MG63 (cell line): Measurements from ENCODE around the gene BZW1. TPM values are rescaled to one million over a fixed set of nuclear protein-coding genes. Genes with fewer than 3 reads are reported as not detected.
A peak's percentile ranks its signal among the peaks of the same experiment; 100 is the strongest.

Experiments
- DNase-seq: peaks from one replicate; pipeline ENCODE4 v3.0.0-alpha.2; 2020
- H3K27me3 ChIP-seq: fragments of 250-450 bp; sonication (Bioruptor Pico); 2 replicates; pipeline ENCODE4 v1.5.1; 2020; ENCODE audit warnings: mild to moderate bottlenecking, moderate library complexity
- H3K36me3 ChIP-seq: fragments of 250-450 bp; sonication (Bioruptor Pico); 2 replicates; pipeline ENCODE4 v1.5.1; 2020; ENCODE audit warnings: mild to moderate bottlenecking, moderate library complexity
- H3K4me3 ChIP-seq: fragments of 250-450 bp; sonication (Bioruptor Pico); 2 replicates; pipeline ENCODE4 v1.5.1; 2020; ENCODE audit warnings: mild to moderate bottlenecking, moderate library complexity
- H3K9me3 ChIP-seq: fragments of 250-450 bp; sonication (Bioruptor Pico); 2 replicates; pipeline ENCODE4 v1.5.1; 2020; ENCODE audit warnings: mild to moderate bottlenecking, moderate library complexity
- total RNA-seq: library from RNA; depleted of rRNA; stranded (reverse); fragments of >200 nt; shearing (Covaris generic); gene quantifications from 2 replicates; pipeline ENCODE4 v1.2.3, GENCODE V29; 2014; ENCODE audit warnings: low replicate concordance; rRNA removed

The BZW1 gene
- total RNA-seq, result 281 and 464 TPM in 2 replicates

GRCh38 chr2:200811333-200812121, at the start of gene BZW1:
Gene BZW1, plus strand, starts transcription at chr2:200811910. Its CDS starts 1,308 bp downstream, at chr2:200813218.
- Histone ChIP-seq H3K27me3 (no peaks in the 10 kb centered on the region), H3K4me3 (peak within 1 kb of the TSS; percentile 89), H3K9me3 (no peaks in the 10 kb centered on the region), H3K36me3 (peaks cover 42% of the 10 kb centered on the region)
- peak; percentile 94 for DNase-seq

DNA sequence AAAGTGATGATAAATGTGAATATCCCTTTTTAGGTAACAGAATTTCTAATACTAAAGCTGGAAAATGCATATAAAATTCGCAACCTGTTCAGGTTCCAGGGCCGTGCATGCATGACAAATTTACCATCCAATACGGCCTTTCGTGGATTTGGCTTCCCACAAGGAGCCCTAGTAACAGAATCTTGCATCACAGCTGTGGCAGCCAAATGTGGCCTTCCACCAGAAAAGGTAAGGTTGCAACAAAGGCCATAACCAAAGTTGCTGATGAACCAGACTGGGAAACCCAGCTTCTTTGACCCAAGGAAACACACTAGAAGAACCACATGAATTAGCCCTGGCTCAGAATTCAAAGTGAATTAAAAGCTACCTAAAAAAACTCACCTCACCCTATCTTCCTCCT, 49.6 kb upstream of the BZW1 start:
- H3K9me3 ChIP-seq, result no peaks in the 10 kb centered on the region
- H3K36me3 ChIP-seq, result no peaks in the 10 kb centered on the region
- DNase-seq, result no peak
- no peak overlapping the region for H3K4me3 ChIP-seq
- no peaks in the 10 kb centered on the region for H3K27me3 ChIP-seq

- DNase-seq, result no peak
- no peaks in the 10 kb centered on the region for H3K36me3 ChIP-seq
- no peak overlapping the region for H3K4me3 ChIP-seq
- H3K9me3 ChIP-seq, result no peaks in the 10 kb centered on the region
- H3K27me3 ChIP-seq, result no peaks in the 10 kb centered on the region
These were observed 48.3 kb upstream of the BZW1 start for GRCh38 chr2:200763422-200763821.

DNA sequence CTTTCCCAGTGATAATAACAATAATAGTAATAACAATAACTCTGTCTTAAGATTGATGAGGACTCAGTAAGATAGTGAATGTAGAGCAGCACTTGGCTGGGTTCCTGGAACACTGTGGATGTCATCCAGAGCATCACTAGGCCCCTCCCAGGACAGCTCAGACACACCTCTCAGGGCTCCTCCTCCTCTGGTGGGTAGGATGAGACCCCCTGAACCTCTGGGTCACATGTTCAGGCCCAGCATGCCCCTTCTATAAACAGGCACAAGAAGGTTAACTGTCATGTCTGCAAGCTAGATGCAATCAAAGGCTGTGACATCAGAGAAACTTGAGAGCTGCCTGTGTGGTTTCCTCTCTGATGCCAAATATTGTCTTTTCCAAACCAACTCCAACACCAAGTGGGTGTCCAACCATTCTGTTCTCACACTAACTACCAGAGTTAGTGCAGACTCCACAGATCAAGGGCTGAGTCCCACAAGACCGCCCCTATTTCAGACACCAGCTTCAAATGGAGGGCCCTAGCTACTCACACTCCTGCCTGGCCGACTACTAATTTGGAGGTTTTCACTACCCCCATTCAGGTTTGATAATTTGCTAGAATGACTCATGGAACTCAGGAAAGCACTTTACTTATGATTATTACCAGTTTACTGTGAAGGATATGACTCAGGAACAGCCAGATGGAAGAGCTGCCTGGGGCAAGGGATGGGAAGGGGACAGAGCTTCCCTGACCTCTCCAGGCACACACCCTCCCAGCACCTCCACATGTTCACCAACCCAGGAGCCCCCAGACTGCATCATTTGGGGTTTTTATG, 46.4 kb upstream of the BZW1 start:
- H3K9me3 ChIP-seq, result no peaks in the 10 kb centered on the region
- H3K36me3 ChIP-seq, result no peaks in the 10 kb centered on the region
- no peak overlapping the region for H3K4me3 ChIP-seq
- peak; percentile 82 for DNase-seq
- H3K27me3 ChIP-seq, result no peaks in the 10 kb centered on the region

DNA sequence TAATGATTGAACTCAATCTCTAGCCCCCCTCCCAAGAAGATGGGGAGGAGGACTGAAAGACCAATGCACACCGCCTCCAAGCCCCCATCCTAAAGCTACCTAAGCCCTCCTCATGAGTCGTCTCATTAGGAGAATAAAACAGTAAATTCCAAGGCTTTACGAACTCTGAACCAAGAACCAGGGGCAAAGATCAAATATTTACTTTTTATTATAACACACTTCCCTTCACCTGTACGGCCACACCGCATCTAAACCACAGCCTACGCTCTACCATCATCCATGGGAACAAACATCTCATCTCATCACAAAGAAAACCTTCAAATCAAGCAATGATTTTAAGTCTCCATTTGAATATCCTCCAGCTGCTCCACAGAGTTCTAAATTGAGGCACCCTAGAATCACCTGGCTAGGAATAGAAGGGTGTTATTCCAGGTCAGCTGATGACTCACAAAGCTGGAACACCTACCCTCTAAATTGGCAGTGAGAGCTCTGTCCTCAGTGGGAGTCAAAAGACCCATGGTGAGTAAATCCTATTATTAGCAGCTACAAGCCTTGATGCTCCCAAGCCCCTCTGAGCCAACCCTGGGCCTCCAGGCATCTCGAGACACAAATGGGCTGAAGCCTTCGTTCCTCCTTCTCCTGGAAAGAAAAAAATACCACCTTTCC, 45.6 kb upstream of the BZW1 start:
- Histone ChIP-seq H3K36me3 (no peaks in the 10 kb centered on the region), H3K27me3 (no peaks in the 10 kb centered on the region), H3K4me3 (no peak overlapping the region), H3K9me3 (no peaks in the 10 kb centered on the region)
- peak; percentile 55 for DNase-seq

- H3K4me3 ChIP-seq, result no peak overlapping the region
- no peaks in the 10 kb centered on the region for H3K9me3 ChIP-seq
- DNase-seq, result no peak
- no peaks in the 10 kb centered on the region for H3K27me3 ChIP-seq
- no peaks in the 10 kb centered on the region for H3K36me3 ChIP-seq
These were observed 44.4 kb upstream of the BZW1 start for GRCh38 chr2:200767111-200767885.

DNA sequence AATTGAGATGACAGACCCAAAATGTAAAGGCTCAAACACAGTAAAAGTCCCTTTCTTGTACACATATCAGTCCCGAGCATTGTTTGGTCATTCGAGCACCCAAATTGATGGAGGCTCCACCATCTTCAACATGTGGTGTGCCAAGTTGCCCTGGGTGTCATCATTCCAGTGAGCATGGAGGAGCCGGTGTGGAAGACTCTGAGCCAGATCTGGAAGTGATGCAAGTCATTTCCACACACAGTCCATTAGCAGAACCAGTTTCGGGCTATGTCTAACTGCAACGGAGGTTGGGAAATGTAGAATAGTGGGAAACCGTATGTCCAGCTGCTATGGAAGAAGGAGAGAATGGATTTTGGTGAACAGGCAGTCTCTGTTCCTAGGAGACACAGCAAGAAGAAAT, 40.9 kb upstream of the BZW1 start:
- no peaks in the 10 kb centered on the region for H3K36me3 ChIP-seq
- H3K9me3 ChIP-seq, result no peaks in the 10 kb centered on the region
- H3K4me3 ChIP-seq, result no peak overlapping the region
- no peak for DNase-seq
- no peaks in the 10 kb centered on the region for H3K27me3 ChIP-seq

DNA sequence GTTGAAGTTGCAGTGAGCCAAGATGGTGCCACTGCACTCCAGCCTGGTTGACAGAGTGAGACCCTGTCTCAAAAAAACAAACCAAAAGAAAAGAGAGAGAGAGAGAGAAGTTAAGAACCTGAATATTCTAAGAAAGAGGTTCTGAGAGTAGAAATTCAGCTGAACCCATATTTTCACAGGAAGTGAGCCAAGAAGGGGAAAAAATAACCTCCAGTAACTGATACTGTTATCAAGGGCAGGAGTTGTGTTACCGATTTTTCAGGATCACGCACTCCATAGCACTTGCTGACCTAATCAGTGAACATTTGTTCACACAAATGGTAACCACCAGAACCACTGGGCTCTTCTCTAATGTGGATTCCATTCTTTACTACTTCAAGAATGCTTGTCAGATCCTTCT, 39.1 kb upstream of the BZW1 start:
- no peaks in the 10 kb centered on the region for H3K36me3 ChIP-seq
- DNase-seq, result no peak
- no peaks in the 10 kb centered on the region for H3K27me3 ChIP-seq
- no peak overlapping the region for H3K4me3 ChIP-seq
- H3K9me3 ChIP-seq, result no peaks in the 10 kb centered on the region

DNA sequence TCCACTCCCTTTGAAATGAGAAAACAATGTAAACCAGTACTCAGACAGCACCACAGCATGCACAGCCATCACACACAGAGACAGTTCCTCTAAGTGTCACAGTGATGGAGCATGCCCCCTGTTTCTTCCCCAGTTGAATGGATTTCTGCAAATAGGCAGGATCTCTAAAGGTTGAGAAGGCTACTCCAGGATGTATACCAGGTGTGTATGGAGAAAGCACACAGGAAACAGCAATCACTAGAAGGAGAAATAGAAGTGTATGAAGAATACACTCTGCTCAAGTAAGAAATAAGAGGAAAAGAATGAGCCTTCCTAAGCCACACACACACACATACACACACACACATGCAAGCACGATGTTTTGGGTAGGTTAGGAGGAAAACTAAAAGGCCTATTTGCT, 38.6 kb upstream of the BZW1 start:
- no peak for DNase-seq
- no peaks in the 10 kb centered on the region for H3K9me3 ChIP-seq
- H3K27me3 ChIP-seq, result no peaks in the 10 kb centered on the region
- H3K36me3 ChIP-seq, result no peaks in the 10 kb centered on the region
- H3K4me3 ChIP-seq, result no peak overlapping the region

DNA sequence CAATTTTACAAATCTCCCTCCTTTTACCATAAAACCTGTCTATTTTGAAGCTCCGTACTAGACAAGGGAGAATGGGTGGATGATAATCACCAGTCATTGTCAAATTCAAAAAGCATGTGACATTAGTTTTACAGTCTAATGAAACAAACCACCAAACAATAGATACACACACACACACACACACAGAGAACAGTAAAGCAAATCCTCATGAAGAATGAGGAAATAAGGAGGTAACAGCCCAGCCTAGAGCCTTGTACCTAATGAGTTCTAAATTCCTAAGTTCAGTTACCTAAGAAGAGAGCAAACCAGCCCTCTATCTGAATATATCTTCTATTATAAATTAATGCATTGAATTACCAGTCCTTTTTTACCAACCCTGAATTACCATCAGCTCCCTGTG, 36.8 kb upstream of the BZW1 start:
- DNase-seq, result no peak
- H3K4me3 ChIP-seq, result no peak overlapping the region
- no peaks in the 10 kb centered on the region for H3K36me3 ChIP-seq

DNA sequence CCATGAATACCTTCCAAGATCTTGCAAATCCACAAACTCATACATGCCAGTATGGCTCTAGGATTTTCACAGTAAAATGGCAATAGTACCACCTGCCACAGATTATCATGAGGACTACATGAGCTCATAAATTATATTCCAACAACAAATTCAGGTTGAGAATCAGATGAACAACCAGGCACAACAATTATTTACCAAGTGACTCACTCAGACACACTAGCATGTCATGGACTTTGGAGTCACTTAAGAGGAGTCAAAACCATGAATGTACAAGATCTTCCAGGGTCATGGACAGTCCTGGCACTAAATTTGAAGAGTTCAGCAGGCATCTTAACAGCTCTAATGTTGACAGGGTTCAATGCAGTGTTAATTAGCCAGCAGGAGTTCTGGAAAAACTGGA, 34.4 kb upstream of the BZW1 start:
- H3K36me3 ChIP-seq, result no peaks in the 10 kb centered on the region
- no peak overlapping the region for H3K4me3 ChIP-seq
- H3K9me3 ChIP-seq, result no peaks in the 10 kb centered on the region
- DNase-seq, result no peak
- H3K27me3 ChIP-seq, result no peaks in the 10 kb centered on the region

More for the DNA sequence above, 36.8 kb upstream of the BZW1 start:
- Histone ChIP-seq H3K27me3 (no peaks in the 10 kb centered on the region), H3K9me3 (no peaks in the 10 kb centered on the region)

- H3K36me3 ChIP-seq, result no peaks in the 10 kb centered on the region
- DNase-seq, result no peak
- no peak overlapping the region for H3K4me3 ChIP-seq
- H3K9me3 ChIP-seq, result no peaks in the 10 kb centered on the region
- H3K27me3 ChIP-seq, result no peaks in the 10 kb centered on the region
These were observed 33.7 kb upstream of the BZW1 start for GRCh38 chr2:200778038-200778437.

DNA sequence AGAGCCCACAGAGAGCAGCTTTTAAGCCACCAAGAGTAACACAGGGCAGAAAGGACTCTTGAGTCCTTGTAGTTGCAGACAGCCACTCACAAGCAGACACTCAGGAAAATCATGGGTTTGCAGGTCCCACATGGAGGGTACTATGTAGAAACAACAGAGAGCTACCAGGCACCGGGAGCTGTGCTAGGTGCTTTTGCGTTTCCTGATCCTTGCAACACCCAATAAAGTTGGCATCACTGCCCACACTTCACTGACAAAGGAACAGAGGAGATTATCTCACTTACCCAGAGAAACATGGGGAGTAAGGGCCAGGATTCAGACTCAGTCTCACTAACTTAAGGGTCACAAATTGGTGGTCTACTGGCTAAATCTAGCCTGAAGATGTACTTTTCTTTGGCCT, 32.5 kb upstream of the BZW1 start:
- H3K36me3 ChIP-seq, result no peaks in the 10 kb centered on the region
- H3K4me3 ChIP-seq, result no peak overlapping the region
- H3K9me3 ChIP-seq, result no peaks in the 10 kb centered on the region
- no peak for DNase-seq
- no peaks in the 10 kb centered on the region for H3K27me3 ChIP-seq

GRCh38 chr2:200781616-200782015, 30.1 kb upstream of the BZW1 start:
- Histone ChIP-seq H3K36me3 (no peaks in the 10 kb centered on the region), H3K27me3 (no peaks in the 10 kb centered on the region), H3K4me3 (no peak overlapping the region), H3K9me3 (no peaks in the 10 kb centered on the region)
- DNase-seq, result no peak

DNA sequence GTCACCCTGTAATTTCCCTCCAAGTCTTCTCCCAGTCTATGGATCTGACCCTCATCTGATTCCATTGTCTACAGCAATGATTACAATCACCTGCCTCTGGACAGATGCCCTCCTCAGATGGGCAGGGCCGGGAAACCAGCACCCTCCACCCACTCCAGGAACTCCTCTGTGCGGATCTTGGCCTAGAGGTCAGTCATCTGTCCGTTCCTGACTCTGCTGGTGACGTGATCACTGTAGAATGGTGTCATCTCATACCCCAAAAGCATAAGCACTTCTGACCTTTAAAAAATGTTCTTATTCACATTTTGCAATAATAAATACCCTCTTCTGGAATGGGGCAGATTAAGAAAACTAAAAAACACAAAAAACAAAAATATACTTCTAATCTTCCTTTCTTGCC, 29.5 kb upstream of the BZW1 start:
- no peaks in the 10 kb centered on the region for H3K36me3 ChIP-seq
- no peaks in the 10 kb centered on the region for H3K27me3 ChIP-seq
- no peak overlapping the region for H3K4me3 ChIP-seq
- no peak for DNase-seq
- no peaks in the 10 kb centered on the region for H3K9me3 ChIP-seq

GRCh38 chr2:200784215-200784614, 27.5 kb upstream of the BZW1 start:
- no peak for DNase-seq
- Histone ChIP-seq H3K36me3 (no peaks in the 10 kb centered on the region), H3K4me3 (no peak overlapping the region), H3K27me3 (no peaks in the 10 kb centered on the region), H3K9me3 (no peaks in the 10 kb centered on the region)

DNA sequence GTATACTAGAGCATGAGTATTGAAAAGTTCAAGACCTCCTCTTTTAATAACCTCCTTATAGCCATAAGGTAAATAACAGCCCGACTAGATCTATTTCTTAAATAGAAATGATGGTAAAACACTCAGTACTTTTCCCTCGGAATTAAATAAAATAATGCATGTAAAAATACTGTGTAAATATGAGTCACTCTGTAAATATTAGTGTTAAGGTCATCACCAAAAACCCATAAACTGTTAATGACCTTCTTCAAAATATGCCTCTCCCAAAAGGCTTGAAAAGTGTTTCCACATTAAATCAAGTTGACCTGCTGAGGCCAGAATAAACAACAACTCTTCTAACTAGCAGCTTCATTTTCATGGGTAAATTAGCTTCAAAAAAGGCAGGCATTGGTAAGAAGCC, 25.3 kb upstream of the BZW1 start:
- no peaks in the 10 kb centered on the region for H3K9me3 ChIP-seq
- no peaks in the 10 kb centered on the region for H3K36me3 ChIP-seq
- DNase-seq, result no peak
- H3K4me3 ChIP-seq, result no peak overlapping the region
- H3K27me3 ChIP-seq, result no peaks in the 10 kb centered on the region
